HS-5 (cell line): ENCODE results near the gene CMBL.

ENCODE experiments used
- DNase-seq: peaks from one replicate; pipeline ENCODE4 v3.0.0-alpha.2; 2012; ENCODE audit warnings: low read depth

The CMBL gene

DNA sequence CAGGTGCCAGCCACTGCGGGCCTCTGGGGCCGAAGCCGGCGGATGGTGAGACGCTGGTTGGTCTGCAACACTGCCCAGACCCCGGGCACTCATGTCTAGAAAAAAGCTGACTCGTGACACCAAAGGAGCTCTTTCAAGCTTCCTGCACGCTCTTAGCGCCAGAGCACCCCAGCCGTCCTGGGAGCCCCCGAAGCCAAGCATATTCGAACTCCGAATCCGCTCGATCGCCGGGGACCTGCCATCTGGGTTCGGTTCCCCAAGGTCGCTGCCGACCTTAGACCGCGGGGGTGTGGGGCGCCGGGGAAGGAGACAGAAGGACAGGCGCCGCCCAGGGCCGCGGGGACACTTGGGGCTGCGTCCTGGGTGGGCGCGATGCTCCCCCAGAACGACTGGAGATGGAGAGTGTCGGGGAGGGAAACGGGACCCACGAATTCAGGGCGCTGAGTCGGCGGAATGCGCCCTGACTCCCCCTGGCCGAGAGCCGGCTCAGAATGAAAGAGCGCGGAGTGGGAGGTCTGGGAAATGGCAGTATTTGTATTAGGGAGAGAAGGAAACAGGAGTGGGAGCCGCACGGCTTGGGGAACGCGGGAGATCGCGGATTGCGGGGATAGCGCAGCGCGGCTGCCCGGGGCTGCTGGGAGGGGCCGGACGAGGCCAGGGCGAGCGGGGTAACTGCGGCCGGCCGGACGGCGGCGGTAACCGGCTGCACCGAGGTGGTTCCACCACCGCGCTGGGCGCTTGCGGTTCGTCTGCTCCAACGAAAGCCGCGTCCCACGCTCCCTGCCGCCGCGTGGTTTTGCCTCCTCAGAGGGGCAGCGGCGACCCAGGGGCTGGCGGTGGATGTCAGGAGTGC lies 25.7 kb upstream of the CMBL start:
- DNase-seq, result no peak

DNA sequence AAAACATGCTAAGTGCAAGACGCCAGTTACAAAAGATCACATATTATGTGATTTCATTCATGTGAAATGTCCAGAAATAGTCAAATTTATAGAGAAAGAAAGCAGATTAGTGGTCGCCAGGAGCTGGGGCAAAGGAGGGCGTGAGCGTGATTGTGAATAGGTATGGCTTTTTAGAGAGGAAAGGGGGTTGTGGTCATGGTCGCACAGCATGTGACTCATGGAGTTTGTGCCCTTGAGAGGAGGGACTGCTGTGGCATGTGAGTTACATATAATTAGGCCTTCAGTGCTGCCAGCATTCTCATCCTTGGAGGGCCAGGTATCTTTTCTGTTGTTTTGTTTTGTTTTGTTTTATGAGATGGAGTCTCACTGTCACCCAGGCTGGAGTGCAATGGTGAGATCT lies 24.6 kb upstream of the CMBL start:
- DNase-seq, result no peak

DNA sequence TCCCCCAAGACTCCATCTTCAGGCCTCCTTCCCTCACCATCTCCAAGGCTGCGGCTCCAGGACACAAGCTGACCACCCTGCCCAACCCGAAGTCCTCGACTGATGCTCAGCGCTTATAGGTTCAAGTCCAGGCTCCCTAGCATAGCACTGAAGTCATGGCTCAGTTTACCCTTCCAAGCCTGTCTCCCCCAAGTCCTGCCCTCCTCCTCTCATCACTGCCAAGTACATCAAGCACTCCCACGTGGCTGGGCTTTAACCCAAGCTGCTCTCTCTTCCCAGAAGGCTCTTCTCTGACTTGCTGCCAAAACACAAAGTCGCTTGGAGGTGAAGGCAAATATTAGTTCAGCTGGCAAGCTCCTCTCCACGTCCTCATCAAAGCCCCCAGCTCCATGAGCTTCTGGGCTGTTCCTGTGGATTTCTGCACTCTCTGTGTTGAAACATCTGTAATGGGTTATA lies 23.7 kb upstream of the CMBL start:
- no peak for DNase-seq

DNA sequence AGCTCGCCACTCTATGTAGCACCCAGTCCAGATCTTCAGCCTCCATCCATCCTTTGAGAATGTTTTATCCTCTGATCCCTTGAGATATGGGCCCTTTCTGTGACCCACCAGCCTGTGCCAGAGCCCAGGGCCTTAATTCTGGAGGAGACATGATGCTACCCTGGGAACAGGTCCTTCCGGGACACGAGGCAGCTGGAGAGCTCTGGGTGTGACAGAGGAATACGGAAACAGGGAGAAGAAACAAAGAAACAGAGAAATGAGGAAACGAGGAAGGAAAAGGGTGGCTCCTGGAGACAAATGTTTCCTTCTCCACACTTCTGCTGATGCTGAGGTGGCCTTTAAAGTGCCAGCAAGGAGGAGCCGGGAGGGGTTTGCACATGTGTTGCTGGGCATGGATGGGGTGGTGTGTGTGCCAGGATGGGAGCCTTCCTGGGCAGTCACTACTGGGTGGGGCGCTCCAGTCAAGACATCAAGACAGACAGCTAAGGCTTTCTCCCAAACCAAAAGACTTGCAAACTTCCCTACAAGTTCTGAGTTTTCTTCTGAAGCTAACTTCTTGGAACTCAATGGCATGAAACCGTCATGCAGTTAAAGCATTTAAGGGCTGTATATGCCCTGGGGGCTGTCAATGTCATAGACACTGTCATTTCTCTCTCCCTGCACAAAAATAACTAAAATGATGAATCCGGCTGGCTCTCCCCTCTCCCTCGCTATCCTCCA lies 23.0 kb upstream of the CMBL start:
- no peak for DNase-seq

DNA sequence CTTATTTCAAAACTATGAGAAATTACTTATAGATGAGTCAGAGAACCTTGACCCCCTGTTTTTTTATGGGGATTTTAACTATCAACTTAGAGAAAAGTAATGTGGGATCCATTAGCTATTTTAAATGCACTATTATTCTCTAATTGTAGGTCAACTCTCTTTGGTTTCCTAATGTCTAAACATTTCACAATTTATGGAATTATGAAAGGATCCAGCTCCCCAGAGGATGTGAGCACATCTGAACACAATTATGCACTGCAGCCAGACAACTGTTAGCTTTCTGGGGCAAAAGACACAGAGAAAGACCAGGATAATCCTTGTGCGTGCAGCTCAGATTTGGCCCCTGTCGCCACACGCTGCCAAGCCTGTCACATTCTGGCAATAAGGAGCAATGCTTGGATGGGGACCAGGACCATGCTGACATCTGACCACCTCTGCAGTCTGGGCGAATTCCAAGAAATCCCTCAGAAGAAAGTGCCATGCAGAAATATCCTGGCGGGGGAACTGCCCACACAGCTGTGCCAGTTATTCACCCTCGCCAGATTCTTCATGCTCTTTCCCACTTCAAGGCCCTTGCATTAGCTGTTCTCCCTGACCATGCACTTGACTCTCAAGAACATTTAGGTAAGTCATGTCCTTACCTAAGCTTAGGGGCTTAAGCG lies 22.2 kb upstream of the CMBL start:
- DNase-seq, result peak; percentile 61

DNA sequence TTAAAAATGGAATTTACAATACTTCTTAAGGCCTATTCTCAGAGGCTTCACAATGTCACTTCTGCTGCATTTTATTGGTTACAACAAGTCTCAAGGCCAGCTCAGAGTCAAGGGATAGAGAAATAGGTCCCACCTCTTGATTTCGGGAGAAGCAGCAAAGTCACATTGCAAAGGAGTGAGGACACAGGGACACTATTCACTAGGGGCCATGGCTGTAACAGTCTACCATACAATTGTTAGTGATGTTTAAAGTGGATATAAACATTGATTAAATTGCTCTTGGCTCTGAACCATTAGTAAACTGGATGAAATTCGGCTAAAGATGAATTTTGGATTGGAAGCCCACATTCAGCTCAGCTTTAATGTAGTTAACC lies 21.7 kb upstream of the CMBL start:
- DNase-seq, result no peak

DNA sequence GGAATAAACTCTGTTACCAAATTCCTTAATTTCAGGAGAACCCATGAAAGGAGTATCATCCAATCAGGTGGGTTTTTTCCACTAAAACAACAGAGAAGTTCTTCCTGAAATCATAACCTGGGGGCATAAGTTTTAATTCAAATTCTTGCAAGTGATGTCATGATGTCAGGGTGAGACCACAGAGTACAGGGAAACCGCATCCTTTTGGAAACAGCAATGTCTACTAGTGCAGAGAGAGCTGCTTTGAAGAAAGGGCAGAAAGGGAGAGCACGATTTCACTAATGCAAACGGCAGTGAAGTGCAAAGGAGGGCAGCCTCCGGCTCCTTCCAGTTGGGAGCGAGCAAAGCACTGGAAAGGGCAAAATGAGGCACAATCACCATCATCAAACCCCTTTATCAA lies 20.6 kb upstream of the CMBL start:
- DNase-seq, result no peak

DNA sequence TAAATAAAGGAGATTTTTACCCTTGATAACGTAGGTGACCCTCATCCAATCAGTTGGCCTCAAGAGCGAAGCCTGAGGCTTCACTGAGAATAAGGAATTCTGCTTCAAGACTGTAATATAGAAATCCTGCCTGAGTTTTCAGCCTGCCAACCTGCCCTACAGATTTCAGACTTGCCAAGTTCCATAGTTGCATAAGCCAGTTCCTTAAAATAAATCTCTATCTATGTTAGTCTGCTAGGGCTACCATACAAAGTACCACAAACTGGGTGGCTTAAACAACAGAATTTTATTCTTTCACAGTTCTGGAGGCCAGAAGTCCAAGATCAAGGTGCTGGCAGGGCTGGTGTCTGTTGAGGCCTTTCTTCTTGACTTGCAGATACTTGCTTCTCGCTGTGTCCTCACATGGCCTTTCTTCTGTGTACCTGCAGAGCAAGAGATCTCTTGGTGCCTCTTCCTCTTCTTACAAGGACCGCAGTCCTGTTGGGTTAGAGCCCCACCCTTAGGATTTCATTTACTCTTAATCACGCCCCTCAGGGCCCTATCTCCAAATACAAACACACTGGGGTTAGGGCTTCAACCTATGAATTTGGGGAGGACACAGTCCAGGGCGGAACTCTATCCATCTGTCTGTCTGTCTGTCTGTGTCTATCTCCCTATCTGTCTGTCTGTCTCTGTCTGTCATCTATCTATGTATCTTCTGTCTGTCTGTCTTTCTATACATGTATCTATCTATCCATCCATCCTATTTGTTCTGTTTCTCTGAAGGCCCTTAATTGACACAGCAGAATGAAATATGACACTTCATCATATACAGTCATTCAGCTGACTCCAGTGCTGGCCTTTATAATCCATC lies 17.0 kb upstream of the CMBL start:
- no peak for DNase-seq

DNA sequence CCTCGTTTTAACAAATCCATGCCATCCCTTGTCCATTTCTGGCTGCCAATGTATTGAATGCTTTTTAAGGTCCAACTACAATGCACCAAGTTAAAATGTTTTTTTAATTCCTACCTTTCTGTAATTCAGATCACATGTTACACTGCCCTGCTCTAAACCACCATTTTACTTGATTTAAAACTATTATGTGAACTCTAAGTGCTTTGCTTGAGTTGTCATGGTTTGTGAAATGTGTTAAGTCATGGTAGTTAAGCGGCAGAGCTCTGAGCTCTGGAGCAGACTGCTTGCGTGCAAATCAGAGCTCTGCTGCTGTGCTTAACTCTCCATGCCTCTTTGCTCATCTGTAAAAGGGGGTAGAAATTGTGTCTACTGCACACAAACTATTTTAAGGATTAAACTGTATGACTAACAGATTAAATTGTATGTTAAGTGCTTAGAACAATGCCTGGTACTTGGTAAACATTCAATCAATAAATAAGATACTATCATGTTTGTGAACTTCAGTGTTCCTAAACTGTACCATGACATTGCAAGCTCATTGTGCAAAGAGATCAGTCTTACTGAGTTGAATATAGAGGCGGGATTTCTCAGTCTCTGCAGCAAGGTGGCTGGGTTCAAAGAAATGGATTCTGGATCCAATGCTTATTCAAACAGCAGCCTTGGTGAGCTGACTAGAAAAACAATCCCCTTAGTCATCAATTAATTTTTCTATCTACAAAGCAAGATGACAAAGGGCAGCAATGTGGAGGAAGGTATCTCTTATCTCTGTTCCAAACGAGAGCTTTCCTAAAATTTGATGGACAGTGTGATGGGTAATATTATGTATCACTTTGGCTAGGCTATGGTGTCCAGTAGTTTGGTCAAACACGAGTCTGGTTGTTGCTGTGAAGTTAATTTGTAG lies 16.1 kb upstream of the CMBL start:
- DNase-seq, result no peak

DNA sequence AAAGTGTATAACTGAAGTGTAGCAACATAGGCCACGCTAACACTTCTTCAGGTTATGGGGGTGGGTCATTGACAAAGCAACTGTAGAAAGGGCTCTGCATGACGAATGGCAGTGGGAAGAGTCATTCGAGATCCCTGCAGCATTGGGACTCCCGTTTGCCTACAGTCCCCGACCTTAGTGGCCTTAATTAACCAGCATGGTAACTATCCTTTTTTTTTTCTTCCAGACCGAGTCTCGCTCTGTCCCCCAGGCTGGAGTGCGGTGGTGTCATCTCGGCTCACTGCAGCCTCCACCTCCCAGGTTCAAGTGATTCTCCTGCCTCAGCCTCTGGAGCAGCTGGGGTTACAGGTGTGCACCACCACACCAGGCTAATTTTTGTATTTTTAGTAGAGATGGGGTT lies 14.2 kb upstream of the CMBL start:
- no peak for DNase-seq

DNA sequence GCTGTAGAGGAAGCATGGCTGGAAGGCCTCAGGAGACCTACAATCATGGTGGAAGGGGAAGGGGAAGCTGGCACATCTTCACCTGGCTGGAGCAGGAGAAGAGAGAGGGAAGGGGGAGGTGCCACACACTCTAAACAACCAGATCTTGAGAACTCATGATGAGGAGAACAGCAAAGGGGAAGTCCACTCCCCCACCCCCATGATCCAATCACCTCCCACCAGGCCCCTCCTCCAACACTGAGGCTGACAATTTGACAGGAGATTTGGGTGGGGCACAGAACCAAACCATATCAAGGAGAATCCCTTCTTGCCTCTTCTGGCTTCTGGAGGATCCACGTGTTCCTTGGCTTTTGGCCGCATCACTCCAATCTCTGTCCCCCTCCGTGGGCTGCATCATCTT lies 13.1 kb upstream of the CMBL start:
- DNase-seq, result no peak

DNA sequence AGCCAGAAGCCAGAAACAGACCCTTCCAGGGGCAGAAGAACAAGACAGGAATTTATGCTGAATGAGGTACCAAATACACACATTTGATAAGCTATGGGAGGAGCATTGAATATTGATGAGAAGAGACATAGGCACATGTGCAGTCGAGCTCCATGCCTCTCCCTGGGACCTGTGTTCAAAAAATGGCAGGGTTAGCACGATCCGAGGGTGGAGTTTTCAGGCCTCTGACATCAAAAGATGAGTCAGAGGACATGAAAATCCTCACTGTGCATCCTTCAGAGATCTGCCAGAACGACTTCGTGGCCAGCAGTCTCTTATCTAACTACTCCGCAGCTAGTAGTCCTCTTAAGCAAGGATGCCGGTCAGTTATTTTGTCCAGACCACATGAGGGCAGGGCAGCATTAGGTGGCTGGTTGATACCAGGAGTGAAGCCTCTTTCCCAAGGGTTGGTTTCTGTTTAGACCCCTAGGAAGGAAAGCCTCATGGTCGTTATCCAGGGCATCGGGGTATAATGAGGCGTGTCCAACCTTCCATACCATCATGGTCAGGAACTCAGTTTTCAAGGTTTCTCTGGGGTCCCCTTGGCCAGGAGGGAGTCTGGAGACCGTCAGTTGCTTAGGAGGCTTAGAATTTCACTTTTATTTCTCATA lies 11.6 kb upstream of the CMBL start:
- DNase-seq, result no peak

DNA sequence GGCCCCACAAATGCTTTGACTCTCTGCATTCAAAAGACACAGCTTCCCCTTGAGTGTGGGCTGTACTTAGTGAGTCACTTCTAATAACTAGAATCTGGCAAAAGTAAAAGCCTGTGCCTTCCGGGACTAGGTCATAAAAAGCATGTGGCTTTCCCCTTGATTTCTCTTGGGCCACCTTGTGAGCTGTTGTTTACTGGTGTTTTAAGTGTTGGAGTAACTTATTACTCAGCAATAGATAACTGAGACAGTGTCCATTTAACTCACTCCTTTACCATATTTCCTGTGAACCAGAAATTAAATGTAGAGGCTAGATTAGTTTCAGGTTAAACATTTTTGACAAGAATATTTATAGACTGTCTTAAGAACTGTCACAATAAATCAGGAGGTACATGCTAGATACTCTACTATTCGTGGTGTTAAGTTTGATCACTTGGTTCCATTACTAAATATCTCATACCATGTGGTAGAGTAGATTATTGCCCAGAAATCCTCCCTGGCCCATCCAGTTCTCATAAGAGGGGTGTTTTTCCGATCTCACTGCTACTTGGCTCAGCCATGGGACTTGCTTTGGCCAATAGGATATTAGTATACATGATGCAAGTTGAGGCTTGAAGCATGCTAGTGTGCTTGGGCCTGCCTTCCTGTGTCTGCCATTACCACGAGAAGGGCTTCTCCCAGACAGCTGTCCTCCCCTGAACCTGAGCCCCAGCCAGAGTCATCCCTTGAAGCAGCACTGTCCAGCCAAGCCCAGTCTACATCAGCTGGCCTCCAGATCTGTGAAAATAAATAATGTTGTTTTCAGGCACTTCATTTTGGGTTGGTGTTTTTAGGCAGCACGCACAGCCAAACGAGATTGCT lies 10.4 kb upstream of the CMBL start:
- DNase-seq, result no peak

DNA sequence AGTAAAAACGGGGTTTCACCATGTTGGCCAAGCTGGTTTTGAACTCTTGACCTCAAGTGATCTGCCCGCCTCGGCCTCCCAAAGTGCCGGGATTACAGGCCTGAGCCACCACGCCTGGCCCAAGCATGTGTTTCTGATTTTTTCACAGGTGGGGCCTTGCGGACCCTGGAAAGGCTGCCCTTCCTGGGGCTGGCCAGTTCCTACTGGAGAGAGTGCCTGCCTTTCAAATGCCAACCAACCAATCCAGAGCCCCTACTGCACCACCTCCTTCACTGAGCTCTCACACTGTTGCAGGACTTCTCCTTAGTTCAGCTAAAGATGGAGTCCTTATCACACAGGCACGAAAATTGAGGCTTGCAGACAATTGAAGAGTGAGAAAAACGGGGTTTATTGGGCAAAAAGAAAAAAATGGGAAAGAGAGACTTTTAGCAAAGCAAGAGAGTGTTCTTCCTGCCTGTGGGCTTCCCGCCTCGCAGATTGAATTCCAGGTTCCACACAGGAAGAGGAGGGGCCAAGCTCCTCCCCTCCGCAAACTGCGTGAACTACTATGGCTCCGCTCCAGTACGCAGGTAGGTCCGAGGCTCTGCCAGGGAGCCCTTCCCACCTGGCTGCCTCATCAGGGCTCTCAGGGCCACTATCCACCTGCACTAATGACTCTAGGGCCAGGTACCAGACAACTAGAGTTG lies 8.3 kb upstream of the CMBL start:
- DNase-seq, result no peak

DNA sequence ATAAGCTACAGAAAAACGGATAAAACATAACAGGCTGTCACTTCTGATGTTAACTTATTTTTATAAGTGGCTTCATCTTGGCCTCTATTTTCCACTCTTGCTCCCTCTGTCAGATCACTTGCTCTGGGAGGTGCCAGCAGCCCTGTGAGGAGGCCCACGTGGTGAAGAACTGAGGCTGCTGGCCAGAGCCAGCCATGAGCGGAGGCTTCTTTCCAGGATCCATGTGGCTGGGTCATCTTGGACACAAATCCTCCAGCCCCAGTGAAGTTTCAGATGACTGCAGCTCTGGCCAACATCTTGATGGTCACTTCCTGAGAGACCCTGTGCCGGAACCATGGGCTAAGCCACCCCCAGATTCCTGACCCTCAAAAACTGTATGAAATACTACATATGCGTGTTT lies 7.5 kb upstream of the CMBL start:
- DNase-seq, result no peak

DNA sequence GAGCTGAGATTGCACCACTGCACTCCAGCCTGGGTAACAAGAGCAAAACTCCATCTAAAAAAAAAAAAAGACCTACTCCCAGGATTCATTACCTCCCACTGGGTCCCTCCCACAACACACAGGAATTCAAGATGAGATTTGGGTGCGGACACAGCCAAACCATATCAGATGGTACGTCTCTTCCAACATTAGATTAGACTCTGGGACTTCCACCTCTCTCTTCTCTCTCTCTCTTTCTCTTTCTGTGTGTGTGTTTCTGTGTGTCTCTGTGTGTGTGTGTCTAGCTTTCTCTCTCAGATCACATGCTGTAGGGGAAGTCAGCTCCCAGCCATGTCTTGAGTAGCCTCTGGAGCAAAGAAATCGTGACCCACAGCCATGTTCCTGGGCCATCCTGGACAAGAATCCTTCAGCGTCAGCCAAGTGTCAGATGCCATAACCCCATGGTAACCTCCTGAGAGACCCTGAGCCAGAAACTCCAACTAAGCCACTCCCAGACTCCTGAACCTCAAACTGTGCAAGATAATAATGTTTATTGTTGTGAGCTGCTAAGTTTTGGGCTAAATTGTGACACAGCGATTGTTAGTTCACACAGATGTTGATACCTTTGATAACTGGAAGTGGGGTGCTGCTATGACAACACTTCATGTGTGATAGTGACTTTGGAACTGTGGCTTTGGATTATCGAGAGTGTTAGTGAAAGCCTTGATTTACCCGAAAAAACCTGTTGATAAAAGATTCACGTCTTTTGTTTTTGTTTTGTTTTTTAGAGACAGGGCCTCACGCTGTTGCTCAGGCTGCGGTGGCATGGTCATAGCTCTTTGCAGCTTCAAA lies 4.1 kb upstream of the CMBL start:
- DNase-seq, result no peak

DNA sequence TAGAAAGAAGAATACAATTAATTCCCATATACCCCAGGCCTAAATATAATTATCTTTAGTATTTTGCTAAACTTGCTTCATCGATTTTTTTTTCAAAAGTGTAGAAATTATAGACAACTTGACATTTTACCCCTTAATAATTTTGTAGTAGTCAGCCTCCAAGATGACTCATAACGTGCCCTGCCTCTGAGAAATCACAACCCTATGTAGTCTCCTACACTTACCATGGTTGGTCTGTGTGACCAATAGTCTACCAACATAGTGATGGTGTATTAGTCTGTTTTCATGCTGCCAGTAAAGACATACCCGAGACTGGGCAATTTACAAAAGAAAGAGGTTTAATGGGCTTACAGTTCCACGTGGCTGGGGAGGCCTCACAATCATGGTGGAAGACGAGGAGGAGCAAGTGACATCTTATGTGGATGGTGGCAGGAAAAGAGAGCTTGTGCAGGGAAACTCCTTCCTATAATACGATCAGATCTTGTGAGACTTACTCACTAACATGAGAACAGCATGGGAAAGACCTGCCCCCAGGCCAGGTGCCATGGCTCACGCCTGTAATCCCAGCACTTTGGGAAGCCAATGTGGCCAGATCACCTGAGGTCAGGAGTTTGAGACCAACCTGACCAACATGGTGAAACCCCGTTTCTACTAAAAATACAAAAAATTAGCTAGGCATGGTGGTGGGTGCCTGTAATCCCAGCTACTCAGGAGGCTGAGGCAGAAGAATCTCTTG lies 3.3 kb upstream of the CMBL start:
- peak; percentile 19 for DNase-seq
